Gastrocnemius medialis (tissue), 4 donors: ENCODE results near the gene C22orf15. TPM values are rescaled to one million over a fixed set of nuclear protein-coding genes. Genes with fewer than 3 reads are reported as not detected.

Source experiments
- ATAC-seq, 2 donors: fragments of 150-250 bp; one replicate each; pipeline ENCODE4 v1.9.1; 2016
- DNase-seq, 2 donors: peaks; one replicate each; pipeline ENCODE4 v3.0.0-alpha.2; 2019
- H3K27ac ChIP-seq, 4 donors: fragments of 200-600 bp; sonication (generic); 1 replicate in 1 of 4; 2 replicates in 3 of 4; pipeline ENCODE4 v1.5.1; 2016 to 2018; ENCODE audit warnings: mild to moderate bottlenecking in 2 of 4, moderate library complexity in 1 of 4
- H3K27me3 ChIP-seq, 3 donors: fragments of 200-600 bp; sonication (generic) in 2 of 3; 1 replicate in 1 of 3; 2 replicates in 2 of 3; pipeline versions ENCODE4 v1.5.1 to v1.6.0; 2016 to 2019; ENCODE audit warnings: mild to moderate bottlenecking in 1 of 3, moderate library complexity in 1 of 3
- H3K36me3 ChIP-seq, 2 donors: fragments of 200-600 bp; sonication (generic) in 1 of 2; one replicate each; pipeline ENCODE4 v1.5.1; 2017 to 2018
- H3K4me1 ChIP-seq, 2 donors: fragments of 200-600 bp; sonication (generic) in 1 of 2; one replicate each; pipeline ENCODE4 v1.5.1; 2016 to 2017; ENCODE audit warnings: mild to moderate bottlenecking in 2 of 2
- H3K4me3 ChIP-seq, 4 donors: fragments of 200-600 bp; sonication (generic) in 3 of 4; 1 replicate in 1 of 4; 2 replicates in 3 of 4; pipeline ENCODE4 v1.5.1; 2016 to 2019; ENCODE audit warnings: mild to moderate bottlenecking in 2 of 4
- H3K9me3 ChIP-seq, 3 donors: fragments of 200-600 bp; sonication (generic) in 2 of 3; 1 replicate in 1 of 3; 2 replicates in 2 of 3; pipeline ENCODE4 v1.5.1; 2016 to 2019
- CTCF ChIP-seq, 5 experiments: fragments of 450-650 bp in 3 of 5; fragments of 200-600 bp in 2 of 5; sonication (generic) in 2 of 5; IDR thresholded peaks in 4 of 5; conservative IDR thresholded peaks in 1 of 5; 1 replicate in 4 of 5; 2 replicates in 1 of 5; pipeline ENCODE4 v1.5.1; 2016 to 2019; ENCODE audit warnings: antibody characterized with exemption in 5 of 5, mild to moderate bottlenecking in 3 of 5, moderate library complexity in 3 of 5
- POLR2A ChIP-seq, 2 donors: fragments of 450-650 bp; IDR thresholded peaks; one replicate each; pipeline ENCODE4 v1.6.1; 2017; ENCODE audit warnings: antibody characterized with exemption in 2 of 2, mild to moderate bottlenecking in 2 of 2, moderate library complexity in 2 of 2
- in situ Hi-C, 4 donors: fragments of 200-750 bp; cut with MboI; loops; one replicate each; pipeline versions ENCODE4 v1.15.0 to v1.8.0; 2017; ENCODE audit warnings: low sequenced_read_pairs in 4 of 4
- intact Hi-C: fragments of 100-400 bp; cut with DNase I; formaldehyde crosslinking; loops from one replicate; pipeline ENCODE4 v1.15.1; 2023; ENCODE audit warnings: low total_unique reads
- total RNA-seq, 4 donors: library from RNA; depleted of rRNA; stranded (reverse); fragments of >200 nt; gene quantifications; one replicate each; pipeline versions ENCODE4 v1.1.0 to v1.2.3, GENCODE V29; 2016

C22orf15 gene
- total RNA-seq, 4 donors from 2014 or later: not detected

GRCh38 chr22:23763954-23764353 lies 1.2 kb downstream of the C22orf15 start:
- intact Hi-C loops: no loop called here
- DNase-seq: no peak
- TF ChIP-seq CTCF (IDR thresholded peaks at IDR 0.05 in 4 of 5, conservative IDR thresholded peaks at IDR 0.05 in 1 of 5): no peak
- TF ChIP-seq POLR2A (IDR thresholded peaks at IDR 0.05): no peak
- no peaks in the 10 kb centered on the region for H3K27me3 ChIP-seq
- no peak overlapping the region for H3K4me3 ChIP-seq
- no peak for ATAC-seq
- in situ Hi-C loops: no loop called here
- H3K4me1 ChIP-seq: peaks cover 22 to 29% of the 10 kb centered on the region in 2 donors
- H3K27ac ChIP-seq: peak overlapping the region; percentile 96 to 100 (median 100)
- H3K36me3 ChIP-seq: no peaks in the 10 kb centered on the region
- no peaks in the 10 kb centered on the region for H3K9me3 ChIP-seq

GRCh38 chr22:23764899-23765881 lies 2.4 kb downstream of the C22orf15 start:
- no peak for ATAC-seq
- no peaks in the 10 kb centered on the region for H3K36me3 ChIP-seq
- in situ Hi-C loops (no loop called here), intact Hi-C loops (loop anchor here (5.0 kb wide), 5 partner anchors 83 to 243 kb away; partner anchors contain the start of gene MIF)
- TF ChIP-seq CTCF (IDR thresholded peaks at IDR 0.05 in 4 of 5, conservative IDR thresholded peaks at IDR 0.05 in 1 of 5): no peak
- no peak for TF ChIP-seq POLR2A (IDR thresholded peaks at IDR 0.05)
- H3K4me1 ChIP-seq: peaks cover 26 to 34% of the 10 kb centered on the region in 2 donors
- peak overlapping the region in 3 of 4 donors; percentile 78 to 94 (median 90) for H3K4me3 ChIP-seq
- no peaks in the 10 kb centered on the region for H3K9me3 ChIP-seq
- peak in 1 of 2 donors; percentile 66 for DNase-seq
- H3K27me3 ChIP-seq: no peaks in the 10 kb centered on the region
- peak overlapping the region; percentile 96 to 100 (median 100) for H3K27ac ChIP-seq

GRCh38 chr22:23767303-23767672 lies 4.5 kb downstream of the C22orf15 start:
- intact Hi-C loops (loop anchor here (2.0 to 5.0 kb wide), 6 partner anchors 16 to 245 kb away; partner anchors contain the start of genes MIF and ZNF70), in situ Hi-C loops (no loop called here)
- TF ChIP-seq CTCF (IDR thresholded peaks at IDR 0.05 in 4 of 5, conservative IDR thresholded peaks at IDR 0.05 in 1 of 5): no peak
- no peak for TF ChIP-seq POLR2A (IDR thresholded peaks at IDR 0.05)

GRCh38 chr22:23767673-23768548 lies 5.1 kb downstream of the C22orf15 start, which contains the start of gene CHCHD10:
TSS of gene CHCHD10 (minus strand) at chr22:23767972. CDS start at chr22:23767874, 98 bp downstream.
- in situ Hi-C loops: no loop called here
- DNase-seq (peak; percentile 88 to 90), ATAC-seq (peak; percentile 74 to 82)
- H3K4me3 ChIP-seq: peak within 1 kb of the TSS; percentile 78 to 94 (median 90)
- H3K36me3 ChIP-seq: no peaks in the 10 kb centered on the region
- TF ChIP-seq CTCF (IDR thresholded peaks at IDR 0.05 in 4 of 5, conservative IDR thresholded peaks at IDR 0.05 in 1 of 5) (peak; percentile 84 to 96 (median 93)), POLR2A (IDR thresholded peaks at IDR 0.05) (peak; percentile 98)
- no peaks in the 10 kb centered on the region for H3K27me3 ChIP-seq
- H3K9me3 ChIP-seq: no peaks in the 10 kb centered on the region
- peaks cover 28 to 39% of the 10 kb centered on the region in 2 donors for H3K4me1 ChIP-seq
- H3K27ac ChIP-seq: peak within 1 kb of the TSS; percentile 96 to 100 (median 100)
- intact Hi-C loops: loop anchor here (1.0 to 5.0 kb wide), 8 partner anchors 17 to 246 kb away; partner anchors contain the start of genes MIF, SMARCB1 and ZNF70

More at GRCh38 chr22:23767303-23767672, 4.5 kb downstream of the C22orf15 start:
- peak overlapping the region; percentile 96 to 100 (median 100) for H3K27ac ChIP-seq
- H3K27me3 ChIP-seq: no peaks in the 10 kb centered on the region
- no peaks in the 10 kb centered on the region for H3K36me3 ChIP-seq
- peak; percentile 0 to 5 for ATAC-seq
- no peaks in the 10 kb centered on the region for H3K9me3 ChIP-seq
- peaks cover 28 to 37% of the 10 kb centered on the region in 2 donors for H3K4me1 ChIP-seq
- peak in 1 of 2 donors; percentile 30 for DNase-seq
- H3K4me3 ChIP-seq: peak overlapping the region; percentile 78 to 94 (median 90)
